HG02588 (cell line): ENCODE measurements around the gene SSH3.

Experiments used
- ATAC-seq: cut with Tn5 transposase; IDR thresholded peaks from one replicate; pipeline ENCODE4 v1.9.1; 2021; ENCODE audit warnings: mild to moderate bottlenecking, moderate library complexity; ENCODE audit not compliant: unreplicated experiment

The SSH3 gene

DNA sequence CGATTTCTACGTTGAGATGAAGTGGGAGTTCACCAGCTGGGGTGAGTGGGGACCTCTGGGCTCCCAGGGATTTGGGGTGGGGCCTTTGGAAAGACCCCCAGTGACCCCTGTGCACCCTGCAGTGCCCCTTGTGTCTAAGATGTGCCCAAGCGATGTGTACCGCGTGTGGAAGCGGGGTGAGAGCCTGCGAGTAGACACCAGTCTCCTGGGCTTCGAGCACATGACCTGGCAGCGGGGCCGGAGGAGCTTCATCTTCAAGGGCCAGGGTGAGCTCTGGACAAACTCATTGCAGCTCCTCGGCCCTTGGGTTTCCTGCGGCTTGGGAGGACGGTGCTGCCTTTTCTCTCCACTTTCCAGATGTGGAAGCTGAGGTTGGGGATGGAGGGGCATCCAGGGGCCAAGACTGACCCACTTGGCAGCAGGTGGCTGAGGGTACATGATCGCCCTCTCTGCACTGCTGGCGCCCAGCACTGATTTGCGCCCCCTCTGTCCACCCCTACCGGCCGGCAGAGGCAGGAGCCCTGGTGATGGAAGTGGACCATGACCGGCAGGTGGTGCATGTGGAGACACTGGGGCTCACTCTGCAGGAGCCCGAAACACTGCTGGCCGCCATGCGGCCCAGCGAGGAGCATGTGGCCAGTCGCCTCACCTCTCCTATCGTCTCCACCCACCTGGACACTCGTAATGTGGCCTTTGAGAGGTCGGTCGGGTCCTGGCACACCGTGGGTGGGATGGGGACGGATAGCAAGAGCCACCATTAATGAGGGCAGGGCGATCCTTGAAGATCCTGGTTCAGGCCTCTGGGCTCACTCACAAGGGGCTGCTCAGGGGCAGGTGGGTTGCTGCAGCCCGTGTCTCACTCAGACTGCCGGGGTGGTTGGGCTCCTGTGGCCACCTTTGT lies 11.6 kb upstream of the SSH3 start:
- no peak for ATAC-seq

DNA sequence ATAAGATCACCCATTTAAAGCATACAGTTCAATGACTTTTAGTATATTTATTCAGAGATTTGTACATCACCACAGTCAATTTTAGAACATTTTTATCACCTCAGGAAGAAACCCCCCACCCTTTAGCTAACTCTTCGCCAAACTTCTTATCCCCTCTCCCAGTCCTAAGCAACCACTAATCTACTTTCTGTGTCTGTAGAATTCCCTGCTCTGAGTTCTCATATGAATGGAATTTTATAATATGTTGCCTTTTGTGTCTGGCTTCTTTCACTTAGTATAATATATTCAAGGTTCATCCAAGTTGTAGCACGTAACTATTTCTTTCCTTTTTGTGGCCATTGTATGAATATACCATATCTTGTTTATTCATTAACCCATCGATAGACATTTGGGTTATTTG lies 10.7 kb upstream of the SSH3 start:
- ATAC-seq = no peak

DNA sequence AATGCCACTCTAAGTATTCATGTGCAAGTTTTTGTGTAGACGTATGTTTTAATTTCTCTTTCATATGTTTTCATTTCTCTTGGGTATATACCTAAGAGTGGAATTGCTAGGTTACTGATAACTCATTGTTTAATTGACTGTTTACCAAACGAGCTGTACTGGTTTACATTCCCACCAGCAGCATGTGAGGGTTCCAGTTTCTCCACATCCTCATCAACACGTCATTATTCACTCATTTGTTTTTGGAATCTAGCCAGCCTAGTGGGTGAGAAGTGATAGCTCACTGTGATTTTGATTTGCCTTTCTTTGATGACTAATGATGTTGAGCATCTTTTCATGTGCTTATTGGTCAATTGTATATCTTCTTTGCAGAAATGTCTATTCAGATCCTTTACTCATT lies 10.2 kb upstream of the SSH3 start:
- ATAC-seq = no peak

DNA sequence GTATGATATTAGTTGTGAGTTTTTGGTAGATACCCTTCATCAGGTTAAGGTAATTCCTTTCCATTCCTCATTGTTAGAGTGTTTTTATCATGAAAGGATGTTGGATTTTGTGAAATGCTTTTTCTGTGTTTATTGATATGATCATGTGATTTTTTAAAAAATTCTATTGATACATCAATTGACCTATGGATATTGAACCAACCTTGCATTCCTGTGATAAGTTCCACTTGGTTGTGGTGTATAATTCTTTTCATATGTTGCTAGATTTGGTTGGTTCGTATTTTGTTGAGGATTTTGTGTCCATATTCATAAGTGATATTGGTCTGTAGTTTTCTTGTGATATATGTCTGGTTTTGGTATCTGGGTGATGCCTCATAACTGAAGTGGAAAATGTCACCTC lies 7.5 kb upstream of the SSH3 start:
- ATAC-seq = no peak

DNA sequence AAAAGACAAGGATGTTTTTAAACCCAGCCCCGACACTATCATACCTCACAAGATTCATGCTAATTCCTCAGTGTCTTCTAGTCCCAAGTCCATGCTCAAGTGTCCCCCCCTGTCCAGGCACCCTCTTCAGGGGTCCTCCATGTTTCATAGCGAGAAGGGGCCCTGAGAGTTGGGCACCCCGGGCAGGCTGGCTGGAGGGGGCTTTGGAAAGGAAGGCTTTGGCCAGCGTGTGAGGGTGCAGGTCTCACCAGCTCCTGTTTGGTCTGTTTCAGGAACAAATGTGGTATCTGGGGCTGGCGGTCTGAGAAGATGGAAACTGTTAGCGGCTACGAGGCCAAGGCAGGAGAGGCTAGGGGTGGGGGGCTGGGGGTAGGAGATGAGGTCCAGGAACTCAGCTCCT lies 4.5 kb upstream of the SSH3 start:
- ATAC-seq = no peak

DNA sequence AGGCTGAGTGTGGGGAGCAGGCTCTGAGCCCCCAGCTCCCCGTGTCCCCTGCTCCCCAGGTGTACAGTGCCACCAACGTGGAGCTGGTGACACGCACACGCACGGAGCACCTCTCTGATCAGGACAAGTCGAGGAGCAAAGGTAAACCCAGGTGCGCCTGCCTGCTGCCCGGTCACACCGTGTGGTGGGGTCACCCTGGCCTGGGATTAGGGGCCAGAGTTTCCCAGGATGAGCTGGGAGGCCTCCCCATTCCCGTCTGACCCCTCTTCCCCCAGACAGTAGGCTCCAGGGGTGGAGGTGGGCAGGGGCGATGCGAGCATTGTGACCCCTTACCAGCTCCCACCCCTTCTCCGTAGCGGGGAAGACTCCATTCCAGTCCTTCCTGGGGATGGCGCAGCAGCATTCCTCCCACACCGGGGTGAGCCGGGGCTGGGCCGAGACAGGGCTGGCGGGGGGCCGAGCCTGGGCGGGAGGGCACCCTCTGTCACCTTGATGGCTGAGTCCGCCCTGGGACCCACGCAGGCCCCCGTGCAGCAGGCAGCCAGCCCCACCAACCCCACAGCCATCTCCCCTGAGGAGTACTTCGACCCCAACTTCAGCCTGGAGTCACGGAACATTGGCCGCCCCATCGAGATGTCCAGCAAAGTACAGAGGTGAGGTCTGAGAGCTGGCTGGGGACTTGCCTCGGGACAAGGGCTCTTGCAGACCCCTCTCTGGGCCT lies 3.7 kb upstream of the SSH3 start:
- no peak for ATAC-seq

DNA sequence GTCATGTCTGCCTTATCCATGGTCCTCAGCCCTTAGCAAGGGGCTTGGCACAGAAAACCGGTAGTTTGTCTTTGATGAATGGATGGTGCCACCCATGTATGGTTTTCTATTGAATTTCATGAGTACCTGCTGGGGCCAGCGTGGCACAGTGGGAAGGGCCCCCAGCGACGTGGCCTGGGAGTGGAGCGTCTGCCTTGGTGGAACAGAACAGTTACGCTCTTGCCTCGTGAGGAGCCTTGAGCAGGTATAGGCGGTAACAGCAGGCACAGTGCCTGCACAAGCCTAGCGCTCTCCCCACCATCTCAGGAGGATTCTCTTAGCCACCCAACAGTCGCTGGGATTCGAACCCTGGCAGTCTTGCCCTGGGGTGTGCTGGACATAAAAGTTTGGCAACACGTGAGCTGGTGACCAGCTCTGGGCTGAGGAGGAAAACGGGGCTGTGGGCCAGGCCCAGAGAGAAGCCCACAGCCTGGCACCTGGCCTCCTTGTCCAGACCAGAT lies 3.0 kb upstream of the SSH3 start:
- ATAC-seq = no peak

DNA sequence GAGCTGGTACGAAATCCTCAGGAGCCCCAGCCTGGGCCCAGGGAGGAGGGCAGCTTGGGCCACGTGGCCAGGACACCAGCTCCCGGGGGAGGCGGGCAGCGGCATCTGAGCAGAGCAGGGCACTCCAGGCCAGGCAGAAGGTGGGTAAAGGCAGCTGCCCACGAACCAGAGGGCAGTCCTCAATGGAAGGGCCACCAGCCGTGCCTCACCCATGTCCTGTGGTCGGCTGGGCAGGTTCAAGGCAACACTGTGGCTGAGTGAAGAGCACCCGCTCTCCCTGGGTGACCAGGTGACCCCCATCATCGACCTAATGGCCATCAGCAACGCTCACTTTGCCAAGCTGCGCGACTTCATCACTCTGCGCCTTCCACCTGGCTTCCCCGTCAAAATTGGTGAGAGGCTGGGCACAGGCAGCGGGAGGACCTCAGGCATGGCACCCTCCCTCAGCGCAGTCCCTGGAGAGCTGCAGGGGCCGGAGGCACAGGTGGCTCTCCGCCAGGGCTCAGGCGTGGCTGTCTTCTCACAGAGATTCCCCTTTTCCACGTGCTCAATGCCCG lies 2.5 kb upstream of the SSH3 start:
- ATAC-seq = no peak

DNA sequence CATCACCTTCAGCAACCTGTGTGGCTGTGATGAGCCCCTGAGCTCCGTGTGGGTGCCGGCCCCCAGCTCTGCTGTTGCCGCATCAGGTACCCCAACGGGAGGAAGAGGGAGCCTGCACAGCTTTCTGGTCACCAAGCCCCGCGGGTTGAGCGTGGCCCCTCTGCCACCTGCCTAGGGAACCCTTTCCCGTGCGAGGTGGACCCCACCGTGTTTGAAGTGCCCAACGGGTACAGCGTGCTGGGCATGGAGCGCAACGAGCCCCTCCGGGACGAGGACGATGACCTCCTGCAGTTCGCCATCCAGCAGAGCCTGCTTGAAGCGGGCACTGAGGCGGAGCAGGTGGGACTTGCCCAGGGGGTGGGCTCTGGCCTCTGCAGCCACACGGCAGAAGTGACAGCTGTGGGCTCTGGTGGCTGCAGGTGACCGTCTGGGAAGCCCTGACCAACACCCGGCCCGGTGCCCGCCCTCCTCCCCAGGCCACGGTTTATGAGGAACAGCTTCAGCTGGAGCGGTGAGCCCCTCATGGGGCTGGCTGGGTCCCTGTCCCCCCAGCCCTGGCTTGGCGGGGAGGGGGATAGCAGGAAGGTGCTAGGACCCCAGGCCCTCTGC lies 1.9 kb upstream of the SSH3 start:
- ATAC-seq = no peak

DNA sequence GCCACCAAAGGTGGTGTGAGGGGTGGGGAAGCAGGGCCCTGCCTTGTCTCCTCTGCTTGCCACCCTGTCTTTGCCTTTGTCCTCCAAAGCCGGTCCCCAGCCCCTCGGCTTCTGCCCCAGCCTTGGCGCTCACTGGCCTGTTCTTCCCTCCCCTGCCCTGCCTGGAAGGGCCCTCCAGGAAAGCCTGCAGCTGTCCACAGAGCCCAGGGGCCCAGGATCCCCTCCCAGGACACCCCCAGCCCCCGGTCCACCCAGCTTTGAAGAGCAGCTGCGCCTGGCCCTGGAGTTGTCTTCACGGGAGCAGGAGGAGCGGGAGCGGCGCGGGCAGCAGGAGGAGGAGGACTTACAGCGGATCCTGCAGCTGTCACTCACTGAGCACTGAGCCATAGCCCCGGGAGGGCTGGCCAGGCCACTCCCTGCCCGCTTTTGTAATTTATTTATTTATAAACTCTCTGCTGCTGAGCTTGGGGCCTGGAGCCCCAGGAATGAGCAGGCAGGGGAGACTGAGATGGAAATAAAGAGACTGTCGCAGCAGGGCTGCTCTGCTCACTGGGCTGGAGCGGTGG lies 1.3 kb upstream of the SSH3 start:
- no peak for ATAC-seq

DNA sequence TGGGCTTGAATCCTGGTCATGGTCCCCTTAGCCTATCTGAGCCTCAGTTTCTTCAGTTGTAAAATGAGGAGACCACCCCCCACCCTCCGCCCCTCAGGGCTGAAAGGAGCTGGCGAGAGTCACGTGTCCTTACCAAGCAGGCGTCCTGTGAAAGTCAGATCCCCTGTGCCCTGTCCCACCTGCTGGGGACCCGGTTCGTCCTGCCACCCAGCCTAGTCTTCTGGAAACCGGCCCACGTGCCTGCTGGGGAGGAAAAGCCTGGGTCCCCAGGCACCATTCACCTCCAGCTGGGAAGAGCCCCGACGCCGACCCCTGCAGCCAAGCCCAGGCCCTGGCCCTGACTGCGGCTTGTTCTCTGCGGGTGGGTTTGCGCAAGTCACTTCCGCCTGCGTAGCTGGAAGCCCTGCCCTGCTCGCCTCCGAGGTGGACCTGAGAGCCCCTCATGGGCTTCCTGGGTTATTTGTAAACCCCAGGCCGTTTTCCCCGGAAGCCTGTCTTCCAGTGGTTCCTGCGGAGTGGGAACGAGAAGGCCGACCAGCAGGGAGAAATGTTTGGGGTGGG lies 679 bp upstream of the SSH3 start:
- ATAC-seq = no peak

DNA sequence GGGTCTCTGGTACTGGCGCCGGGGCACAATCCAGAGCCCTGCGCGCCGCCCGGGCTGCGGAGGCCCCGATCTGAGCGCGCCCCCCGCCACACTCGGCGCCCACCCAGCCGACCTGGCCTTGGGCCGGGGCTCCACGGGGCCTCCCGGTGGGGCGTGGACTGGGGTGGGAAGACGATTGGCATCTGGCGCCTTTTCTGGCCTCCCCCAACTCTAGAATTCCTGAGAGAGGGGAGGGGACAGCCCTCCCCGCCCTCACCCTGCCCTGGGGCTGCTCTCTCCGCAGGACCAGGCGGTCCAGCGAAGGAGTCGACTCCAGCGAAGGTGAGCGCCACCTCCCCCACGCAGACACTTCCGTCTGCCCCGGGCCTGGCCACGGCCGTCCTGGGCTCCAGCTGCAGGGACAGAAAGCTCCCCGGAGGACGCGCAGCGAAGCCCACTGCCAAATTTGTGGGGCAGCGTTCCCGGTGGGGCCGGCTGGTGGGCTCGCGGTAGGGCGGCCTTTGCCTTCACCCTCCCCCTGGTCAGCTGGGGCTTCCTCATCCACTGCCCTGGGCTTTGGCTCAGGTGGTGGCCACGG lies 593 bp downstream of the SSH3 start:
- ATAC-seq = no peak

DNA sequence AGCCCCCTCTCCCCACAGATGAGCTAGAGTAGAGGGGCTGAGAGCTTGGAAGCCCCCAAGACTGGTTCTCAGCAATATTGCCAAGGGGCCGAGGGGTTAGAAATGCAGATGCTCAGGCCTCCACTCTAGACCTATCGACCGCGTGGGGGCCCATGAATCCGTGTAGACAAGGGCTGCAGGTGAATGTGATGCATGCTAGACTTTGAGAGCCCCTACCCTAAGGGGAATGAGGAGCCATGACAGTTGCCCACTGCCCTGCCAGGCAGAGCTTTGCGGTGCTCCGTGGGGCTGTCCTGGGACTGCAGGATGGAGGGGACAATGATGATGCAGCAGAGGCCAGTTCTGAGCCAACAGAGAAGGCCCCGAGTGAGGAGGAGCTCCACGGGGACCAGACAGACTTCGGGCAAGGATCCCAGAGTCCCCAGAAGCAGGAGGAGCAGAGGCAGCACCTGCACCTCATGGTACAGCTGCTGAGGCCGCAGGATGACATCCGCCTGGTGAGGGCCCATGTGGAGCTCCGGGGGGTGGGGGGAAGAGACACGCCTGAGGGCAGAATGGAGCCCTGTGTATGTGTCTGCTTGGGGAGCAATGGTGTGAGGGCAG lies 1.3 kb downstream of the SSH3 start:
- ATAC-seq = no peak

DNA sequence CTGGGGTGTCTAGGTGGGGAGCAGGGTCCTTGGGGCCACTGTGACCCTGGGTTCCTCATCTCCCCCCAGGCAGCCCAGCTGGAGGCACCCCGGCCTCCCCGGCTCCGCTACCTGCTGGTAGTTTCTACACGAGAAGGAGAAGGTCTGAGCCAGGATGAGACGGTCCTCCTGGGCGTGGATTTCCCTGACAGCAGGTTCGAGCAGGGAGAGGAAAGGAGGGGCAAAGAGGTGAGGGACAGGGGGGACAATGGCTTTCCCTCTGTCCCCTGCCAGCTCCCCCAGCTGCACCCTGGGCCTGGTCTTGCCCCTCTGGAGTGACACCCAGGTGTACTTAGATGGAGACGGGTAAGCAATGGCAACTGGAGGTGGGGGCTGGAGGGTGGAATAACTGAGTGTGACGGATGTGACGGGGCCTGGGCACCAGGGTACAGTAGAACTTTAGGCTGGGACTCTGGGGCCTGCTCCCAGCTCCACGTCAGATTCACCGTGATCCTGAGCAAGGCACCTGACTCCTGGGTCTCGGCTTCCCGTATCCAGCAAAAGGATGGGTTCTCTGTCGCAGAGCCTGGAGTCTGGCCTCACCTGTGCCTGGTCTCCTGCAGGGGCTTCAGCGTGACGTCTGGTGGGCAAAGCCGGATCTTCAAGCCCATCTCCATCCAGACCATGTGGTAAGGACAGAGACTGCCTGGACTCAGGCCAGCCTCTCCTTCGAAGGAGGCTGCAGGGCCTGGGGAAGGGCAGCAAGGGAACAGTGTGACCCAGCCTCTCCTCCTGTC lies 3.6 kb downstream of the SSH3 start:
- ATAC-seq = no peak

DNA sequence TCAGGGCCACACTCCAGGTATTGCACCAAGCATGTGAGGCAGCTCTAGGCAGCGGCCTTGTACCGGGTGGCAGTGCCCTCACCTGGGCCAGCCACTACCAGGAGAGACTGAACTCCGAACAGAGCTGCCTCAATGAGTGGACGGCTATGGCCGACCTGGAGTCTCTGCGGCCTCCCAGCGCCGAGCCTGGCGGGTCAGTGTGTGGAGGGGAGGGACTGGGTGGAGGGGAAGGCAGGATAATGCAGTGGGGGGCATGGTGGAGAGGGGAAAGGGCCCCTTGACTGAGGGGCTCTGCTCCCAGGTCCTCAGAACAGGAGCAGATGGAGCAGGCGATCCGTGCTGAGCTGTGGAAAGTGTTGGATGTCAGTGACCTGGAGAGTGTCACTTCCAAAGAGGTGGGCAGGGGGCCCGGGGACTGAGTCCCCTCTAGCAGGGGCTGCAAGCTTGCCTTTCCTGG lies 4.2 kb downstream of the SSH3 start:
- no peak for ATAC-seq

DNA sequence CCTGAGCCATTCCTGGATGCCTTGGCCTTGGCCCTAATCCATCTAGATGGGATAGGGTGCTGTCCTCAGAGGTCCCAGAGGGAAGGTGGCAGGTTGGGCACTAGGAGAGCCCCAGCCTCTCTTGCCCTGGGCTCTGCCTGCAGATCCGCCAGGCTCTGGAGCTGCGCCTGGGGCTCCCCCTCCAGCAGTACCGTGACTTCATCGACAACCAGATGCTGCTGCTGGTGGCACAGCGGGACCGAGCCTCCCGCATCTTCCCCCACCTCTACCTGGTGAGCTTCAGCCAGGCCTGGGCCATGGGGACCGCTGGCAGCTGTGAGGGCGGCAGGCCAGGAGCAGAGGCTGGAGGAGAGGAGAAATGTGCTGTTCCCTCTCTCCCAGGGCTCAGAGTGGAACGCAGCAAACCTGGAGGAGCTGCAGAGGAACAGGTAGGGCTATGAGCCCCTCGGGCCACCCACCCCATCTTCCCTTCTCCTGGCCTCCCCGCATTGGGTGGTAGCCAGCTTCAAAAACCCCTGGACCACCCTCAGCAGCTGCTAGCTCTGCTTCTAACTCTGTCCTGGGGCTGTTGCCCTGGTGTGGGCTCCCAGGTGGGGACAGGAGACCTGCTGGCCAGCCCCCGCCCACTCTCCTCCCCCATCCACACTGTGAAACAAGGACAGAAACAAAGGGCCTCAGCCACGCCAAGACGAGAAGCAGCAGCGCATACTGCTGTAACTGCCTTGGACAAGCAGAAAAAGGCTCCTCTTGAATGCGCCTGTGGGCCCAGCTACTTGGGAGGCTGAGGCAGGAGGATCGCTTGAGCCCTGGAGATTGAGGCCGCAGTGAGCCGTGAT lies 4.9 kb downstream of the SSH3 start:
- ATAC-seq = no peak

DNA sequence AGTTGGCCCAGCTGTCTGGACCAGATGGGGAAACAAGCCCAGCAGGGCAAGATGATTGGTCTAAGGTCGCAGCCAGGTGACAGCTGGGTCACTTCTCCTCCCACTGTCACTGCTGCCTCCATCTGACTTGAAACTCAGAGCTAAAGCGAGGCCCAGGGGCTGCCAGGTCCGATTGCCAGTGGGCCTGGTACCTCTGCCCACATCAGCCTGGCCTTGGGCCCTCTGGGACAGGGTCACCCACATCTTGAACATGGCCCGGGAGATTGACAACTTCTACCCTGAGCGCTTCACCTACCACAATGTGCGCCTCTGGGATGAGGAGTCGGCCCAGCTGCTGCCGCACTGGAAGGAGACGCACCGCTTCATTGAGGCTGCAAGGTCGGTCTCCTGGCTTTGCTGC lies 5.8 kb downstream of the SSH3 start:
- ATAC-seq = no peak

DNA sequence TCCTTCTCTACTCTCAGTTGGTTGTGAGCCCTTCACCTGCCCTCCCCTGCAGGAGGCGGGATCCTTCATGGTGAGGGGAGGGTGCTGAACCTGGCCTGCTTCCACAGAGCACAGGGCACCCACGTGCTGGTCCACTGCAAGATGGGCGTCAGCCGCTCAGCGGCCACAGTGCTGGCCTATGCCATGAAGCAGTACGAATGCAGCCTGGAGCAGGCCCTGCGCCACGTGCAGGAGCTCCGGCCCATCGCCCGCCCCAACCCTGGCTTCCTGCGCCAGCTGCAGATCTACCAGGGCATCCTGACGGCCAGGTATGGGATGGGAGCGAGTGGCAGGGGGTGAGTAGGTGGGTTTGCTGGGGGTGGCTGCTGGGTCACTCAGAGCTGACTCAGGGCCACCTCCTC lies 6.3 kb downstream of the SSH3 start:
- ATAC-seq = no peak
